ENCODE results near the gene BACH2. TPM values are rescaled to one million over a fixed set of nuclear protein-coding genes. Genes with fewer than 3 reads are reported as not detected.
A peak's percentile ranks its signal among the peaks of the same experiment; 100 is the strongest.
"Not testable (repeated sequence)": the region's sequence is repeated elsewhere in the genome, so short reads cannot be mapped to it uniquely, and the experiment has no call there.

Gene BACH2
- polyA plus RNA-seq, 10 donors, result 4.1 to 7.4 (median 5.1) TPM

DNA sequence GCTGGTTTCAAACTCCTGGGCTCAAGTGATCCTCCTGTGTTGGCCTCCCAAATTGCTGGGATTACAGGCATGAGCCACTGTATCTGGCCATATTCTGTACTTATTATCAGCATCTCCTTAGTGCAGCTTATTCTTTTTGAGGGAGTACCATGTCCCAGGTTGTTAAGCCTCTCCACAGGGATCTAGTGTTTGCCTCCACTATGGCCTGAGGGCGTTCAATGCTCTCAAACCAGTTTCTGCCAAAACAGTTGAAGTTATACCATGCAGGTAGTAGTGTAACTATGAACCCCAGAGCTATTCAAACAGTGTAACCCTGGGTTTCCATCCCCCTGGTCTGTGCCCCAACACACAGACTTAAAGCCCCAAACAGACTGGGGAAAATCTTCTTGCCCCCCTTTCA, 81.7 kb downstream of the BACH2 start:
- DNase-seq, result no peak

DNA sequence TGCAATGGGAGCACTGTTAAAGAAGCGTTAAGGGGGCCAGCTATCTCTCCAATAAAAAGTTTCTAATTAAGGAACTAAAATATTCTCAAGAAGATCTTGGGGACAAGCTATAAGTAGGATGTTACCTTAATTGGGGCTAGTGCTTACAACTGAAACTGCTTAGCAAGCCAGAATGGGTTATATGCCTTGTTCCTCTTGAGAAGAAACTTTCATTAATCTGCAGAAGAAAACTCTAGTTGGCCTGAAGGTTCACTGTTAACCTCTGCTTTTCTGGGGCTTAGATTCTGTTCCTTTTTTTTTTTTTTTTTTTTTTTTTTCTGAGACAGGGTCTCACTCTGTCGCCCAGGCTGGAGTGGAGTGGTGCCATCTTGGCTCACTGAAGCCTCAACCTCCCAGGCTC, 82.2 kb downstream of the BACH2 start:
- no peak for DNase-seq

DNA sequence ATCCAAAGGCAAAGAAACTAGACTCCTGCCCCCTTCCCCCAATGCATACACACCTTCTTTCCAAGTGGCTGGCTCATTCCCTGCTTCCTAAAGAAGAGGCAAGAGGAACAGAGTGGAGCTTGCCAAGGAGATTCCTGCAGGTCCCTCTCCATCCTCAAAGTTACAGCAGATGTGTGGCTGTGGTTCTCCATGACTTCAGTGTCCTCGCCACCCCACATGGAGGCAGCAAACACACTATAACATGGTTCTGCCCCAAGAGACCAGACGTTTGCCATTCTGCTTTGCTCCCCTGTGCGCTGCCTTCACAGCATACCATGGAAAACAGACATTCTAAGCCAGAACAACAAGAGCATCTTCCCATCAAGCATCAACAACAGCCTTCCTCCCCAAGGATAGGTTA, 84.4 kb downstream of the BACH2 start:
- peak in 1 of 3 donors; percentile 46 for DNase-seq

DNA sequence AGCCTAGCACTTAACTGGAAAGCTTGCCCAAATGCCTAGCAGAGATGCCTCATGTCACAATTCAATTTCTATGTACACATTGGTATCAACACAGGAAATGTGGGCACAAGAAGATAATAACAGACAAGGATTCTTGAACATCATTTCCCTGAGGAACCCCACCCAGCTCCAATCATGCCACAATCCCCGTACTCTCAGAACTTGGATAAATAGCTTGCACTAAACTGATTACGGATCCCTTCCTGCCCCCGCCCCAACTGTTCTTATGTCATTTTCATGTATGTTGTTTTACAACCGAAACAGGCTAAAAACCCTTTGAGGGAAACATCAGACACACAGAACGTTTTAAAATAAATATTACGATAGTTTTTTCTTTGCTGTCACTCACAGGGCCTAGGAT, 87.1 kb downstream of the BACH2 start:
- no peak for DNase-seq

DNA sequence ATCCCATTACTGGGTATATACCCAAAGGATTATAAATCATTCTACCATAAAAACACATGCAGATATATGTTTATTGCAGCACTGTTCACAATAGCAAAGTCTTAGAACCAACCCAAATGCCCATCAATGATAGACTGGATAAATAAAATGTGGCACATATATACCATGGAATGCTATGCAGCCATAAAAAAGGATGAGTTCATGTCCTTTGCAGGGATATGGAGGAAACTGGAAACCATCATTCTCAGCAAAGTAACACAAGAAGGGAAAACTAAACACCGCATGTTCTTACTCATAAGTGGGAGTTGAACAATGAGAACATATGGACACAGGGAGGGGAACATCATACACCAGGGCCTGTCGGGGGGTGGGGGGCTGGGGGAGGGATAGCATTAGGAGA, 88.0 kb downstream of the BACH2 start:
- not testable (repeated sequence) for DNase-seq

DNA sequence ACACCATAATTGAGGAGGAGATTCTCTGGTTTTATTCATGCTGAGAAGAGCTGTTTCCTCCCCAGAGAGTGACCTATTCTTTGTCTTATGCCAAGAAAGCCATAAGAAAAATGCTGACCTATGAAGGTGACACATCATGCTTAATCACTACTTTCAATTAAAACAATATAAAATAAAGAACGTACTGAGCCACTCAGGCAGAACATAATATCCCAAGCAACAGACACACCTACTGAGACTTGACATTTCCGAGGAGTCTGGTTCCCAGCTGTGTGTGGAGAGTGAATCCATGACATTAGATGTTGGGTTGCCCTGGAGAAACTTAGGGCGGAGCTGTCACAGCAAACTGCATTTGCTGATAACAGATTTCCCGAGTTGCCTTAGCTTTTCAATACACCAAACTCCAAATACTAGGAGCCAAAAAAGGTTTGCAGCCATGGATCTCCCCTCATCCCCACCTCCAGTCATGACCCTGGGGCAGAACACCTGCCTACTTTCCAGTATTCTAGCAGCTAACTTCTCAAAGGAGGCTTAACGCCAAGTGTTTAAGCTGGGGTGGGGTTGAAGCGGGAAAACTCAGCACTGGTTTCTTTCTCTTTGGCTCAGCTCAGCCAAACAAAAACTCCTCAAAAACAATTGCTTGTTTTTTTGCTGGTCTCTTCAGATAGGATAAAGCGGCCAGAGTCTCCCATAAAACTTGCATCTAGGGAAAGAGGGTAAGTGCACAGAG, 92.2 kb downstream of the BACH2 start:
- DNase-seq, result no peak

DNA sequence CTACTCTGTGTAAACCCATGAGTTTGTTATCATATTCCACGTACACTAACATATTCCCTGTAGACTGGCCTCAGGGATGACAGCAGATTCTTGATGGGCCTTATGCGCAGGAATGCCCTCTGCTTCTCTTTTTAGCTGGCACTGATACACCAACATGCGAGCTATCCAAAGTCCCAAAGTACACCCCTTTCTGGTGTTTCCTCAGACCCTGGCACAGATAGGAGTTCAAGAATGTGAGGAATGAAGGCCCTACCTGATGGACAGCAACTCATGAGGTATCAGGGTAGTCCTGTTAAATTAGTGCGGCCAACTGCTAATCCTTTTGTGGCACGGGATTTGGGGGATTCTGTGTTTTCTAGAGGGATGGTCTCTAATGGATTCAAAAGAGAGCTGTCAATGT, 93.0 kb downstream of the BACH2 start:
- DNase-seq, result no peak

DNA sequence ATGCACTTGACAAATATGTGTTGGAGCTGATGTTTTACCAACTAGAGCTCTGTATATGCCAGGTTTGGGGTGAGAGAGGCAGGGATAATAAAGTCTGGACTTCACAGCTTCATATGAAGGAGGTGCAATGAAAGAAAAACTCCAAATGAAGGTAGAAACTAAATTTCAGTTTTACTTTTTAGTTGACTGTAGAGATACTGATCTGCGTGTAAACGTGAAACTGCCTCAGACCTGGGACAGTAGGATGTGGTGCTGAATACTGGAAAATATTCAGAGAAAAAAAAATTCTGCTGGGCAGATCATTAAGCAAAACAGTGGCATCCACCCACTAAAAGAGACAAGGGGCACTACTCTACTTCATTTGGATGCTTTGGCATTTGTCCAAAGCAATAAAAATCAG, 94.5 kb downstream of the BACH2 start:
- DNase-seq, result no peak

DNA sequence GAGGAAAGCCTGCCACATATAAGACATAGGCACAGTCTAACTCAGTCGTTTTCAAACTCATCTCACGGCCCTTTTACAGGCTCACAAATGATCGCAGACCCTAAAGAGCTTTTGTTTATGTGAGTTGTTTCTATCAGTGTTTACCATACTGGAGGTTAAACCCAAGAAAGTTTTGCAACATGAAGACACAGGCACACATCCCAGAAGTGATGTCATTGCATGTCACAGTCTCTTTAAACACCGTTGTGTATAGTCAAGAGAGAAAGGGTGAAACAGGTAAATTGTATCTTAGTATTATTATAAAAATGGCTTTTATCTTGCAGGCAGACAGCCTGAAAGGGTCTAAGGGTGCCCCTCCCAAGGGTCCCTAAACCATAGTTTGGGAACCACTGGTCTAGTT, 96.7 kb downstream of the BACH2 start:
- DNase-seq, result no peak

DNA sequence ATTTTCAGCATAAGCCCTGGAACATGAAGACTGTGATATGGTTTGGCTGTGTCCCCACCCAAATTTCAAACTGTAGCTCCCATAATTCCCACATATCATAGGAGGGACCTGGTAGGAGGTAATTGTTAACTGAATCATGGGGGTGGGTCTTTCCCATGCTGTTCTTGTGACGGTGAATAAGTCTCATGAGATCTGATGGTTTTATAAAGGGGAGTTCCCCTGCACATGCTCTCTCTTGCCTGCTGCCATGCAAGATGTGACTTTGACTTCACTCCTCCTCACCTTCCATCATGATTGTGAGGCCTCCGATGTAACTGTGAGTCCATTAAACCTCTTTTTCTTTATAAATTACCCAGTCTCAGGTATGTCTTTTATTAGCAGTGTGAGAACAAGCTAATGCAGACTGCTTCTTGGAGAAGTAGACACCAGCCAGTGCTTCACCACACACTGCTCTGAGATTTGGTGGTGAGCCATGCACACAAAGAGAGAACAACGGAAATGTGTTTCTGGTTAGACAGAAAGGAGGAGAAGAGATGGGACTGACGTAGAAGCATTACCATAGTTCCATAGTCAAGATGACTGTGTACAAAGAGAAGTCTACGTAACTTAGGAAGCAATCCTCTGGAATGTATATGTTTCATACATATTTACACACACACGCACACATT, 97.8 kb downstream of the BACH2 start:
- no peak for DNase-seq

DNA sequence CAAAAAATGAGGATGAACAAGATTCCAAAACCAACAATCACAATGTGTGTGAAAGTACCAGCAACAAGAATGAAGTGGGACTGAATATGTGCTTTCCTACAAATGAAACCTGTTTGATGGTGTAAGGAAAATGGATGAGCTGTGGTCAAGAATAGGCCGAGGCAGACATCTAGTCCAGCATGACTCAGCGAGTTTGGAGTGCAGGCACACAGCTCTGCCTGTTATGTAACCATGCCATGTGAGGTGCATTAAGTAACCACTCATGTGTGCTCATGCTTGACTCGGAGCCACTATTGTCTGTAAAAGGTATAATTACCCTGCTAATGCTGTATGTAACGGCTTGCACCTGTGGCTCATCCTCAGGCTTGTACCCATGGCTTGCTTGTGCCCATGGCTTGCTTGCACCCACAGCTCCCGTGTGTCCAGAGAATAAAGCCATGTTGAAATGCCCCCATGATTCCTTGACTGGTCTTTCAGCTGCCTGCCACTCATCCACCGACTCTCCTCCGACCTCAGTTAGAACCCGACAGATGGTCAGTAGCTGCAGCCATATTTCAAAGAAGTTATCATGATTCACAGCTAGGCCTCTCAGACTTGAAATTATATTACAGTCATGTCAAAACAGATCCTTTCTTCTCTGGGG, 98.7 kb downstream of the BACH2 start:
- DNase-seq, result no peak

DNA sequence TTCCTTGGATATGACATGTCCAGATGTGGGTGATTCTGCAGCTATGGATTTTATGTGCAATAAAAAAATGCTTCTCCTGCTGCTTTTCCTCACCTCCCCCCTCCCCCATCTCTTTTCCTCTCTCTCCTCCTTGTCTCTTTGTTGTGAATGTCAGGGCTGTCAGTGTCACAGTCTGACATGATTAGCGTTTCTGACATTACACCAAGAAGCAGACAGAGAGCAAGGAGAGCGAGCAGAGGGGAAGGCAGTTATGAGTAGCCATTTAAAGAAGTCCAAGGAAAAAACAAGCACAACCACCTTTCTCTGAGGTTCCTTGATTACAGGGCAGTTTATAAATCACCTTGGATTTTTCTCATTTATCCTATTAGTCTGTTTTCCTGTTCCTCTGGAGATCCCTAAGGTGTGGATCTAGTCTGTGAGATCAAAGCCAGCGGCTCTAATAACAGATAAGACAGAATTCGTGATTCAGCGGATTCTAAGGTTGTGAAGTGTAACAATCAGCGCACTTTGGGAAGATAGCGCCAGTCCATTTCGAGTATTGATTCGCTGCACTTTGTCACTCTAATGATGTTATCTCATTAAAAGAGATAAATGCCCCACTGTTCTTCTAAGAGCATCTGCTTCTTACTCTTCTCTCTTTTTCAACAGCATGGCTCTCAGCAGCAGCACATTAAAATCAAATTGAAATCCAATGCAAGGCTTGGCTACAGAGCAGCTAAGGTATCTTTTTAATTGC, 101.4 kb downstream of the BACH2 start:
- no peak for DNase-seq

DNA sequence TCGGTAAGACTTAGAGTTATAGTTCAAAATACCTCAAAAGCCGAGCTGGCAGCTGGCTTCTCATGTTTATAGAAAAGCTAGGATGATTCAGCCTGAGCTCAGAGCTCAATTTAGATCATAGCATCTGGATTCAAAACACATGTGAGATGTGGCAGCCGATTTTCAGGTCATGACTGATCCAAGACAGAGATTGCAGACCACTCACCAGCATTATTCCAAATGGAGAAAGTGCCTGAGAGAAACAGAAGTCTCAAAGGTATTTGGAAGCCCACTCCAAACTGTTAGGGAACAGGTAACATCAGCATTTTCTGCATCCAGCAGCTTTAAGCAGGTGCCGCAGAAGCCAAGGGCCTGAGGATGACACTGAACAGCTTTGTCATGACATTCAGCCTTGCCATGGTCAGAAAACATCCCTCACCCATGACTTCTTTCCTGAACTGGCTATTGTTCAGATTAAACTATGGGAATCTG, 102.2 kb downstream of the BACH2 start:
- DNase-seq, result peak; percentile 36 to 75 (median 51)

DNA sequence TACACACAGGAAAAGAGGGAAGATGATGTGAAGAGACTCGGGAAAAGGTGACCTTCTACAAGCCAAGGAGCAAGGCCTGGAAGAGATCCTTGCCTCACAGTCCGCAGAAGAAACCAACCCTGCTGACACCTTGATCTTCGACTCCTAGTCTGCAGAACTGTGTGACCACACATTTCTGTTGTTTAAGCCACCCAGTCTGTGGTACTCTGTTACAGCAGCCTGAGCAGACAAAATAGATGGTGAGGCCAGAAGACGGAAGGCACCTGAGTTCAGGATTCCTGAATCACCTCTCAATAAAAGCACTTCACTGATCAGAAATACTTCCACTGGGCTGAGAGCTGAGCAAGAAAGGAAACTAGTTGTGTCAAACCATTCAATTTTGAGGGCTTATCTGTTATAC, 103.3 kb downstream of the BACH2 start:
- DNase-seq, result no peak

DNA sequence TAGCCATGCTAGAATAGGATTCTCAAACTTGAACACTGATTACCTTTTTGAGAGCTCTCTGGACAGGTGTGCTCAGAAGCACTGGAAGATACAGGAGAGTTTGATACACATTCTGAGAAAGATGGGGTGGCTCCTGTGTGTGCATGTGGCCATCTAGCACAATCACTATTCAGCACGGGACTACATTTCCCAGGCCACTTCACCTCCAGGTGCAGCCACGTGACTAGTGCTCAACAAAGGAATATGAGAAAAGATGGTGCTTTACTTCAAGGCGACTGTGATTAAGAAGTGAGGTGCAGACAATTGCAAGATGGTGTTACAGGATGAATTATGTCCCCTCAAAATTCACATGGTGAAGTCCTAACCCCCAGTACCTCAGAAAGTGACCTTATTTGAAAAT, 103.8 kb downstream of the BACH2 start:
- DNase-seq, result no peak

DNA sequence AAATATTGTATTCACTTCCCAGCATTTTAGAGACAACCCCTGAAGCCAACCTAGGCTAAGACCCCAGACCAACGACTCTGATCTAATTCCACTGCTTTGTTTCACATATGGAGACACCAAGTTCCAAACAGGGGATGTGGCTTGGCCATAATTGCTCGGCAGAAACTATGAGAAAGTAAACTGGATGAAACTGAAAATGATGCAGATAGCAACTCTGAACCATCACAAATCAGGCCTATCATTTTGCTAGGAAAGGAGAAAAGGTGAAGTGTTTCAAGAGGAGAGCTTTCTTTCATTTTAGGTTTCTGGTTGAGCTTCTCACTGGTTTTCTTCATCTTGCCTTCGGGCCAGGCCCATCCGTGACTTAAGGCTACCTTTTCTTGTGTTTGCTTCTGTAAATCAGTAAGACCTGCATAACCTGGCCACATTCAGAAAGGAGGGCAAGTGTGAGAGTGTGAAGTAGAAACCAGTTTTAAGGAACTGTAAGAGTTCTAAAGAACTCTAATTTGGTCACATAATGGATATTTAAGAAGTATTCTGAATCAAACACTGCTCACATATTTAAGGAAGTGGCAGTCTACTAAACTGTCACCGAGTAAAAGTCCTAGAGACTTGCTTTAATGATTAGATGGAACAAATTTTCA, 105.8 kb downstream of the BACH2 start:
- DNase-seq, result no peak

DNA sequence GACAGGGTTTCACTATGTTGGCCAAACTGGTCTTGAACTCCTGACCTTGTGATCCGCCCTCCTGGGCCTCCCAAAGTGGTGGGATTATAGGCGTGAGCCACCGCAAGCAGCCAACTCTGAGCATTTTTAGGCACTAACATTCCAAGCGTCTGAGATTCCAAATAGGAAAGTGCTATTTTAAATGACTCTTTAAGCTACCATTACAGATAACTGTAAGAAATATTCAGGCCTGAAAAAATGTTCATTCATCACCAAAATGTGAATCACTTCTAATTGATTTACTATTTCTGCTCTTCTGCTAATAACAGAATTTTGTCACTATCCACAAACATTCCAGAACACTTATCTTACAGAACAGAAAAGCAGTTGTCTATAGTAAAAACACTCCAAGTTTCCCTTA, 106.5 kb downstream of the BACH2 start:
- DNase-seq, result peak in 1 of 3 donors; percentile 59

DNA sequence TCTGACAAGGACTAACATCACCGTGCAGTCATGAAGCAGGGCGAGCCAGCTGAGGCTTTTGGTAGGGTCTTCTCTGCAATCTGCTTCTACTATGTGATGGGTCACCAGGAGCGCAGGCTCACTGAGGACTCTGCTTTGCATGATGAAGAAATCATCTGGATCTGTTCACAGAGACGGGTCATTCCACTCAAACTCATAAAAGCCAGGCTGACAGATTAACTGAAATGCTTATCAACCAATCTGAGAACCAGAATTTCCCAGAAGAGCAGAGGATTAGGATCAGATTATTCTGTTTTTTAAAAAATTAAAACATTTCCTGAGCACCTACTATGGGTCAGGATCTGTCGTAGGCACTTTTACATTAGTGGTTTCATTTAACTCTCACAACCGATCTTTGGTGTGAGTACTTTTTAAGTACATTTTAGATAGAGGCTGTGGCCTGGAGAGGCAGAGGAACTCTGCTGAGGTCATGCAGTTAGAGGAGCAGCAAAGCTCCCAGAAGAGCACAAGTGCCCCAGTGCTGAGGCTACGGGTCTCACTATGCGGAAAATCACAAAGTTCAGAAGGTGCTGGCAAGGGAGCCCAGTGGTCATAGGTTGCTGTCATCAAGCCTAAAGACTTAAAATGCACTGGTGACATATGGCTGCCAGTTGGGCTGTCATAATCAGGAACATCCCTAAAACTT, 109.1 kb downstream of the BACH2 start:
- DNase-seq, result no peak

DNA sequence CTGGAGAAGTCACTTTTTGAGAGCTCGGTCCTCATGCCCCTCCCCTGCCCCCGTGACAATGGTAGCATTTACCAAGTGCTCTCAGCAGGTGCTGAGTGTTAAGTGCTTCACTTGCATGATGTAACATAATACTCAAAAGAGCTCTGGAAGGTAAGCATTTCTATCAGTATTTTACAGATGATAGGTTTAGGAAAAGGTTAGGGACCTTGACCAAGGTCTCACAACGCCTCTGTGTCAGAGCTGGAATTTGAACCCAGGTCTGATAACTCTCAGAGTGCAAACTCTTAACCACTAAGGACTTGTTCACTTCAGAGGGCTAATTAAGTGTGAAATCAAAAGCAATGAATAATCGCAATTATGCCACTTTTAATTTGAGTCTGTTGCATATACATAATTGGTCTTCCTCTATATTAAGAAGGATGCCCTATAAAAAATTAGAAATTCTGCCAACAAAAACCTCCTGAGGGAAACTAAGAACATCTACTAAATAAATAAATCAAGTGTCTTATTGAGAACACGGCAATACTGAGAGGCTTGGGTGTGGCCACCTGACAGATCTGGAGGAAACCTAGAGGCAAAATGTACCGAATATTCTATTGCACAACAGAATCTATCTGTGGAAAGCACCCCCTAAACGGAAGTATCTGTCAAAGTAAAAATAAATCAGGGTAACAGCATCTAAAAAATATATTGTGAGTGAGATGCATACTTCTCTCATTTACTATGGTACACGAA, 109.8 kb downstream of the BACH2 start:
- DNase-seq, result no peak

DNA sequence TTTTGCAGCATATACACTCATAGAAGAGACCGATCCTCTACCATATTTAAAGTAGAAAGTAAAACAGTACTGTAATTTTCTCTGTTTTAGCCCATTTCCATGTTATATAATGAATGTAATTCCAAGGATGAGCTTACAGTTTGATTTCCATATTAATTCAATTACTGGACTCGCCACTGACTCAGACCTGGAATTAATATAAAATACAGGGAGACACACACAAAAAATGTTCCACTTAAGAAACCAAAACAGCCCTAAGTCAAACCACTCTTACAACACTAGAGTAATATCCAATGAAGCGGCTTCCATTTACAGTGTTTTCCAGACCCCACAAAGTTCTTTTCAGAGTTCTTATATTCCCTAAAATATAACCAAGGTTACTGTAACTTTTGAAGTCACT, 110.6 kb downstream of the BACH2 start:
- DNase-seq, result no peak

Measured in muscle of back (tissue), 11 donors.